Esophagus mucosa (tissue), 1 donor: ENCODE results near the gene ELANE. TPM values are rescaled to one million over a fixed set of nuclear protein-coding genes. Genes with fewer than 3 reads are reported as not detected.

Source experiments
- ATAC-seq: fragments of 200-7000 bp; cut with Tn5 transposase; one replicate; pipeline ENCODE4 v1.9.1; 2020
- total RNA-seq: library from RNA; stranded (reverse); gene quantifications from one replicate; pipeline ENCODE4 v1.2.4, GENCODE V29; 2023
- donor health status: DM: yes; HTN: yes; CAD: no.

ELANE gene
- total RNA-seq, result not detected

- ATAC-seq, result no peak
Observed at GRCh38 chr19:852136-853013, at the start of gene ELANE. Gene ELANE (plus strand): TSS chr19:852303. CDS start chr19:852329, 26 bp downstream.

- ATAC-seq, result no peak
Observed at GRCh38 chr19:802498-803098, 49.5 kb upstream of the ELANE start.

- ATAC-seq, result no peak
Observed at GRCh38 chr19:803099-803561, 49.0 kb upstream of the ELANE start.

- no peak for ATAC-seq
Observed at GRCh38 chr19:803686-804418, 48.3 kb upstream of the ELANE start.

- no peak for ATAC-seq
Observed at GRCh38 chr19:804419-805165, 47.5 kb upstream of the ELANE start.

- ATAC-seq, result no peak
Observed at GRCh38 chr19:805166-805551, 46.9 kb upstream of the ELANE start.

GRCh38 chr19:805600-806550 lies 46.2 kb upstream of the ELANE start:
- peak; percentile 1 for ATAC-seq

- no peak for ATAC-seq
Observed at GRCh38 chr19:806815-807421, 45.2 kb upstream of the ELANE start.

GRCh38 chr19:807627-808422 lies 44.3 kb upstream of the ELANE start:
- ATAC-seq, result no peak

GRCh38 chr19:808423-808775 lies 43.7 kb upstream of the ELANE start:
- ATAC-seq, result no peak

- no peak for ATAC-seq
Observed at GRCh38 chr19:810077-810855, 41.8 kb upstream of the ELANE start.

- ATAC-seq, result no peak
Observed at GRCh38 chr19:810883-811489, 41.1 kb upstream of the ELANE start.

GRCh38 chr19:811506-812048 lies 40.5 kb upstream of the ELANE start:
- ATAC-seq, result no peak

- no peak for ATAC-seq
Observed at GRCh38 chr19:812049-812746, 39.9 kb upstream of the ELANE start.

- ATAC-seq, result no peak
Observed at GRCh38 chr19:812747-813218, 39.3 kb upstream of the ELANE start.

- ATAC-seq, result peak; percentile 2
Observed at GRCh38 chr19:813219-814151, 38.6 kb upstream of the ELANE start.
